Measurements from ENCODE around the gene RPL13A.

Gene RPL13A

DNA sequence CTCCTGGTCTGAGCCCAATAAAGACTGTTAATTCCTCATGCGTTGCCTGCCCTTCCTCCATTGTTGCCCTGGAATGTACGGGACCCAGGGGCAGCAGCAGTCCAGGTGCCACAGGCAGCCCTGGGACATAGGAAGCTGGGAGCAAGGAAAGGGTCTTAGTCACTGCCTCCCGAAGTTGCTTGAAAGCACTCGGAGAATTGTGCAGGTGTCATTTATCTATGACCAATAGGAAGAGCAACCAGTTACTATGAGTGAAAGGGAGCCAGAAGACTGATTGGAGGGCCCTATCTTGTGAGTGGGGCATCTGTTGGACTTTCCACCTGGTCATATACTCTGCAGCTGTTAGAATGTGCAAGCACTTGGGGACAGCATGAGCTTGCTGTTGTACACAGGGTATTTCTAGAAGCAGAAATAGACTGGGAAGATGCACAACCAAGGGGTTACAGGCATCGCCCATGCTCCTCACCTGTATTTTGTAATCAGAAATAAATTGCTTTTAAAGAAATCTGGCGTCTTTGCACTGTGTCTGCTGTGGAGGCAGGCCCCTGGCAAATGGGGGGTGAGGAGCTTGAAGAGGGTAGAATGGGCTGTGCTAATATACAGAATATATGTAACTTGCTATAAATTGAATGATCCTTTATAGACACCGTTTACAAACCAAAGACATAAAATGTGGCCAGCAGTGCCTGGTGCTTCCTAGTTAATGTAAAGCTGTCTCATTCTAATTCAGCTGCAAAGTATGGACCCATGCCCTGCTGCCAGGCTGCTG is 4.6 kb downstream of the RPL13A start:
- Mint-ChIP-seq H3K4me3 (peak overlapping the region; percentile 70), H3K27ac (ENCODE audit: low read depth) (peak overlapping the region; percentile 94), H3K9me3 (no peaks in the 10 kb centered on the region), H3K27me3 (no peaks in the 10 kb centered on the region), H3K36me3 (ENCODE audit: insufficient read depth) (peaks cover 88% of the 10 kb centered on the region), H3K4me1 (peaks cover 77% of the 10 kb centered on the region)
- no peak for ATAC-seq (replicated peaks; ENCODE audit: extremely low read depth, poor library complexity, severe bottlenecking)
- DNase-seq (ENCODE audit: low spot score in 2 of 2): no peak

DNA sequence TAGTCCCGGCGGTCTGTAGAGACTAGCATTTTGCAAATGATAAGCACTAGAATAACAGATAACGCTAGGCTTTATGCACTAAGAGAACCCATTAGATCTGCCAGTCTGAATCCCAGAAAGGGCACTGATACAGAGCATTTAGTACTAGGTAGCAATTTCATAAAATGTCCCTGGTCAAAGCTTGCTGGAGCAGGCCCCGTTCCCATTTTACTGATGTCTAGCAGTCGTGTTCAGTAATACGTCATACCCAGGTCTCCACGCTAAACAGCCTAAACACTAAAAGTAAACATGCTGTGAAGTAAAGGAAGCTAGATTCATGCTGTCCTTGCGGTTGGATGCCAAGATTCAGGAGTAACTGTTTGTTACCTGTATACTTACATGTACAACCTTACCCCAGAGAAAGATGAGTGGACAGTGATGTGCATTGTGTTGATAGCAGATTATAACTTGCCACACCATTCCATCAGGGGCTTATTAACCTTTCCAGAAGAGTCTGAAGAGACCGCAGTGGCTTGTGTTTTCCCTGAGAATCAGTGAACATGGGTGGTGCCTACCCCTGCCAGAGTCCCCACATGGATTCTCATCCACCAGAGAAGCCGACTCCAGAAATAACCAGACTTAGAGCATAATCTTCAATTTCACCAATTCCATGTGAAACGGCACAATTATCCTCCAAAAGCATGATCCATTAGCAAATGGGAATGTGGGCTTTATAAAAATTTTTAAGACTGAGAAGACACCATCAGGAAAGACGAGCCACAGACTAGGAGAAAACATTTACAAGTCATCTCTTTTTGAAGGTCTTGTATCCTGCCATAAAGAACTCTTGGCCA is 5.4 kb downstream of the RPL13A start:
- Mint-ChIP-seq H3K4me1 (peaks cover 77% of the 10 kb centered on the region), H3K4me3 (peak overlapping the region; percentile 70)

DNA sequence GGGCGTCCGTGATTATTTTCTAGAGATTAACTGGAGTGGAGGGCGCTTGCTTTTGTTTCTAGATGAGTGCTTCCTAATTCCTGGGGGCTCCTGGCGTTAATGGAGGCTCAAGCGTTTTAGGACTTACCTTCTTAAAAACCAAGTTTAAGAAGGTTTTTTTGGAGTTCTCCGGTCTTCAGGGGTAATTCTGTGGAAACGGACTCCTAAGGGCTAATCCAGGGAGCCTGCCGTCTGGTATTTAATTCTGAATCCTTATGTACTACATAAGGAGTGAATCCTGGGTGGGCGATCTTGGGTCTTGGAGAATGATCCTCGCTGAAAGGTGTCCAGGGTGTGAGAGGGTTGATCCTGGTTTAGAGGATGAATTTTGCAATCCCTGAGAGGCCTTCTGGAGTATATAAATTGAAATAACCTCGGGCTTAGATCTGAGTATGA is 9.2 kb downstream of the RPL13A start:
- Mint-ChIP-seq H3K4me1 (peaks cover 75% of the 10 kb centered on the region), H3K4me3 (peak overlapping the region; percentile 100), H3K27me3 (no peaks in the 10 kb centered on the region), H3K36me3 (ENCODE audit: insufficient read depth) (peaks cover 86% of the 10 kb centered on the region), H3K27ac (ENCODE audit: low read depth) (peak overlapping the region; percentile 98), H3K9me3 (no peaks in the 10 kb centered on the region)
- ATAC-seq (replicated peaks; ENCODE audit: extremely low read depth, poor library complexity, severe bottlenecking): no peak
- DNase-seq (ENCODE audit: low spot score in 2 of 2): no peak

More for the DNA sequence above, 5.4 kb downstream of the RPL13A start:
- no peaks in the 10 kb centered on the region for H3K27me3 Mint-ChIP-seq
- peaks cover 88% of the 10 kb centered on the region for H3K36me3 Mint-ChIP-seq (ENCODE audit: insufficient read depth)
- DNase-seq (ENCODE audit: low spot score in 2 of 2) (no peak), ATAC-seq (replicated peaks; ENCODE audit: extremely low read depth, poor library complexity, severe bottlenecking) (no peak)
- no peaks in the 10 kb centered on the region for H3K9me3 Mint-ChIP-seq
- H3K27ac Mint-ChIP-seq (ENCODE audit: low read depth): peak overlapping the region; percentile 94

DNA sequence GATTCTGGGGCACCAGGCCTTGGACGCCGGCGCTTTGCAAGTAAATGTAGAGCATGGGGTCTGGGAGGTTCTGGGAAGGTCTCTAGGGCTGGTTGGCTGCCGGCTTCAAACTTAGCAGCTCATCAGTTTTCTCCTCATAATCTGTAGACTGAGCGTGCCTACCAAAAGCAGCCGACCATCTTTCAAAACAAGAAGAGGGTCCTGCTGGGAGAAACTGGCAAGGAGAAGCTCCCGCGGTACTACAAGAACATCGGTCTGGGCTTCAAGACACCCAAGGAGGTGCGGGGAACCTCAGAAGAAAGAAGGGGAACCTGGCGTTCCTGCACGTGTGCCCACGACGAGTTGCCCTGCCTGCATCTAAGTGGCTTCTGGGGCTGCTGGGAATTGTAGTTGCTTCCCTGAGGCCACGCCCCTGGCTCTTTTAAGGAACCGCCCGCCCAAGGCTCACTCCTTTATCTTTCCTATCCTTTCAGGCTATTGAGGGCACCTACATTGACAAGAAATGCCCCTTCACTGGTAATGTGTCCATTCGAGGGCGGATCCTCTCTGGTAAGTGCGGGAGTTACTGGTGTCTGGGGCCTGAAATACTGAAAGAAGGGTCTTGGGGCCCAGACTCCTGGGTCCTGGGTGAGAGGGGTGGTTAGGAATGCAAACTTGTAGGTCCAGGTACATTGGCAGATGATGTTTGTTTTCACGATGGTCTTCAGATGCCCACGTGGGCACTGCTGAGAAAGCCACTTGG is 9.8 kb downstream of the RPL13A start:
- H3K4me3 Mint-ChIP-seq: peak overlapping the region; percentile 100
- H3K27me3 Mint-ChIP-seq: no peaks in the 10 kb centered on the region
- ATAC-seq (replicated peaks; ENCODE audit: extremely low read depth, poor library complexity, severe bottlenecking): no peak
- H3K4me1 Mint-ChIP-seq: peaks cover 75% of the 10 kb centered on the region
- no peaks in the 10 kb centered on the region for H3K9me3 Mint-ChIP-seq
- DNase-seq (ENCODE audit: low spot score in 2 of 2): peak in 1 of 2 donors; percentile 68
- H3K27ac Mint-ChIP-seq (ENCODE audit: low read depth): peak overlapping the region; percentile 98
- peaks cover 79% of the 10 kb centered on the region for H3K36me3 Mint-ChIP-seq (ENCODE audit: insufficient read depth)

DNA sequence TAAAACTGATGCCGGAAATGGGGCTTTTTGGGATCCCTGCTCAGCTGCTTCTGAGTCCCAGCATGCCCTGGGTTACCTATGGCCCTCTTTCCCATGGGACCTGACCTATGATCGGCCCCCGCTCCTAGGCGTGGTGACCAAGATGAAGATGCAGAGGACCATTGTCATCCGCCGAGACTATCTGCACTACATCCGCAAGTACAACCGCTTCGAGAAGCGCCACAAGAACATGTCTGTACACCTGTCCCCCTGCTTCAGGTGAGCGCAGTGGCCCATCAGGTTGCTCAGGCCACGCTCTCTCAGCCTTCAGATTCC is 10.3 kb downstream of the RPL13A start:
- peaks cover 77% of the 10 kb centered on the region for H3K36me3 Mint-ChIP-seq (ENCODE audit: insufficient read depth)
- H3K27ac Mint-ChIP-seq (ENCODE audit: low read depth): peak overlapping the region; percentile 98
- H3K4me1 Mint-ChIP-seq: peaks cover 75% of the 10 kb centered on the region
- H3K4me3 Mint-ChIP-seq: peak overlapping the region; percentile 100
- DNase-seq (ENCODE audit: low spot score in 2 of 2) (no peak), ATAC-seq (replicated peaks; ENCODE audit: extremely low read depth, poor library complexity, severe bottlenecking) (no peak)
- no peaks in the 10 kb centered on the region for H3K9me3 Mint-ChIP-seq
- H3K27me3 Mint-ChIP-seq: no peaks in the 10 kb centered on the region

DNA sequence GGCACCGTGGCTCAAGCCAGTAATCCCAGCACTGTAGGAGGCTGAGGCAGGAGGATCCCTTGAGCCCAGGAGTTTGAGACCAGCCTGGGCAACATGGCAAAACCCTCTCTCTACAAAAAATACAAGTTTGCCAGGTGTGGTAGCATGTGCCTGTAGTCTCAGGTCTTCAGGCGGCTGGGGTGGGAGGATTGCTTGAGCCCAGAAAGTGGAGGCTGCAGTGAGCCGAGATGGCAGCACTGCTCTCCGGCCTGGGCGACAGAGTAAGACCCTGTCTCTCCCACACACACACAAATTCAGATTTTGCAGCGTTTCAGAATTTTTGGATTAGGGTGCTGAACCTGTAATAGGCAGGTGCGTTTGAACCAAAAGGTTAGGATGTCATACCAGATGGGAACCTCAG is 11.1 kb downstream of the RPL13A start:
- H3K27ac Mint-ChIP-seq (ENCODE audit: low read depth): peak overlapping the region; percentile 98
- ATAC-seq (replicated peaks; ENCODE audit: extremely low read depth, poor library complexity, severe bottlenecking) (no peak), DNase-seq (ENCODE audit: low spot score in 2 of 2) (no peak)
- no peaks in the 10 kb centered on the region for H3K9me3 Mint-ChIP-seq
- no peaks in the 10 kb centered on the region for H3K27me3 Mint-ChIP-seq
- peak overlapping the region; percentile 100 for H3K4me3 Mint-ChIP-seq
- peaks cover 70% of the 10 kb centered on the region for H3K36me3 Mint-ChIP-seq (ENCODE audit: insufficient read depth)
- peaks cover 71% of the 10 kb centered on the region for H3K4me1 Mint-ChIP-seq

DNA sequence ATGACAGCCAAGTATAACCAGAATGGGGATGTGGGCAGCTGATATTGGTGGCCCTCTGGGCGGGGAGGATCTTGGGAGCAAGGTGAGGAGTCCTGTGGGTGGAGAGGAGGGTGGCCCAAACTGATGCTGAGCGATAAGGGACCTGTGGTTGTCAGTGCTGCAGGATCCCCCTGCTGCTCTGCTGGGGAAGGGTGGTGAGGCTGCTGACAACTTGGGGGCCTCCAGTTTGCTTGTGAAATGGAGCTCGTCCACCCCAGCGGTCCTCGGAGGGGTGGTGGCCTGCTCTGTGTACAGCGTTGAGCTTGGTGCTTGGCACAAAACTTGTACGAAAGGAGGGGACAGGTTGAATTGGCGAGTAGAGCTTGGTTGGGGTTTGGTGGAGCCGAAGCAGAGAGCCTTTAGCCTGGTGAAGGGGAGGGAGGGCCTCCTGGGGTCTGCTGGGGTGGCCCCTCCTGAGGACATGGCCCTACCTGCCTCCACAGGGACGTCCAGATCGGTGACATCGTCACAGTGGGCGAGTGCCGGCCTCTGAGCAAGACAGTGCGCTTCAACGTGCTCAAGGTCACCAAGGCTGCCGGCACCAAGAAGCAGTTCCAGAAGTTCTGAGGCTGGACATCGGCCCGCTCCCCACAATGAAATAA is 11.7 kb downstream of the RPL13A start:
- peak overlapping the region; percentile 98 for H3K27ac Mint-ChIP-seq (ENCODE audit: low read depth)
- H3K36me3 Mint-ChIP-seq (ENCODE audit: insufficient read depth): peaks cover 67% of the 10 kb centered on the region
- H3K4me1 Mint-ChIP-seq: peaks cover 68% of the 10 kb centered on the region
- DNase-seq (ENCODE audit: low spot score in 2 of 2): peak in 1 of 2 donors; percentile 39
- peak overlapping the region; percentile 100 for H3K4me3 Mint-ChIP-seq
- no peak for ATAC-seq (replicated peaks; ENCODE audit: extremely low read depth, poor library complexity, severe bottlenecking)
- H3K27me3 Mint-ChIP-seq: no peaks in the 10 kb centered on the region
- H3K9me3 Mint-ChIP-seq: no peaks in the 10 kb centered on the region

DNA sequence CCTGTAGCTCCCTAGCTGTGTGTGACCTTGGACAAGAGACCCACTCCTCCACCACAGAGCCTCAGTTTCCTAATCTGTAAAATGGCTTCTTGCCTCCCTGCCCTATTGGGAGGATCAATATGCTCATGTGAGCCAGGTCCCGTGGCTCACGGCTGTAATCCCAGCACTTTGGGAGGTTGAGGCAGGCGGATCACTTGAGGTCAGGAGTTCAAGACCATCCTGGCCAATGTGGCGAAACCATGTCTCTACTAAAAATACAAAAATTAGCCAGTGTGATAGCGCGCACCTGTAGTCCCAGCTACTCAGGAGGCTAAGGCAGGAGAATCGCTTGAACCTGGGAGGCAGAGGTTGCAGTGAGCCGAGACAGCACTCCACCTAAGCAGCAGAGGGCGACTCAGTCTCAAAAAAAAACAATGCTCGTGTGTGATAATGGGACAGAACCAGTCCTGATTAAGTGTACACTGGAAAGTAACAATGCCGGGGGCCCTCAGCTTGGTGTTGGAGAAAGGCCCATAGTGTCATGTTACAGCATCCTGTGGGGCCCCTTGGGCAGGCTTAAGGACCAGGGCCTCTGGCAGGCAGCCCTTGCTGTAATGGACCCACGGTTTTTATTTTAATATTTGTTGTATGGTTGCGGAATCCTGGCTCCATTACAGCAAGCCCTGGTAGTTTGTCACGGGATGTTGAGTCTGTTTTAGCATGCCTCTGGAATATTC is 15.6 kb downstream of the RPL13A start:
- Mint-ChIP-seq H3K36me3 (ENCODE audit: insufficient read depth) (peaks cover 38% of the 10 kb centered on the region), H3K27me3 (no peaks in the 10 kb centered on the region), H3K27ac (ENCODE audit: low read depth) (peak overlapping the region; percentile 98), H3K4me3 (no peak overlapping the region), H3K4me1 (peaks cover 56% of the 10 kb centered on the region), H3K9me3 (no peaks in the 10 kb centered on the region)
- ATAC-seq (replicated peaks; ENCODE audit: extremely low read depth, poor library complexity, severe bottlenecking) (no peak), DNase-seq (ENCODE audit: low spot score in 2 of 2) (peak in 1 of 2 donors; percentile 48)

DNA sequence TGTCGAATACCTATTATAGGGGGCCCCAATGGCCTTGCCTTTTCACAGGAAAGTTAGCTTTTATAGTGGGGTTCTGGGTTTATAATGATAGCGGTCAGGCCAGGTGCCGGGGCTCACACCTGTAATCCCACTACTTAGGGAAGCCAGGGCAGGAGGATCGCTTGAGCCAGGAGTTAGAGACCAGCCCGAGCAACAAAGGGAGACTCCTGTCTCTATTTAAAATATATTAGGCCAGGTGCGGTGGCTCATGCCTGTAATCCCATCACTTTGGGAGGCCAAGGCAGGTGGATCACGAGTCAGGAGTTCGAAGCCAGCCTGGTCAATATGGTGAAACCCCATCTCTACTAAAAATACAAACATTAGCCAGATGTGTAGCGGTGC is 16.2 kb downstream of the RPL13A start:
- H3K4me1 Mint-ChIP-seq: peaks cover 55% of the 10 kb centered on the region
- H3K9me3 Mint-ChIP-seq: no peaks in the 10 kb centered on the region
- no peaks in the 10 kb centered on the region for H3K27me3 Mint-ChIP-seq
- no peak overlapping the region for H3K27ac Mint-ChIP-seq (ENCODE audit: low read depth)
- H3K36me3 Mint-ChIP-seq (ENCODE audit: insufficient read depth): peaks cover 32% of the 10 kb centered on the region
- no peak overlapping the region for H3K4me3 Mint-ChIP-seq
- no peak for DNase-seq (ENCODE audit: low spot score in 2 of 2)
- no peak for ATAC-seq (replicated peaks; ENCODE audit: extremely low read depth, poor library complexity, severe bottlenecking)

DNA sequence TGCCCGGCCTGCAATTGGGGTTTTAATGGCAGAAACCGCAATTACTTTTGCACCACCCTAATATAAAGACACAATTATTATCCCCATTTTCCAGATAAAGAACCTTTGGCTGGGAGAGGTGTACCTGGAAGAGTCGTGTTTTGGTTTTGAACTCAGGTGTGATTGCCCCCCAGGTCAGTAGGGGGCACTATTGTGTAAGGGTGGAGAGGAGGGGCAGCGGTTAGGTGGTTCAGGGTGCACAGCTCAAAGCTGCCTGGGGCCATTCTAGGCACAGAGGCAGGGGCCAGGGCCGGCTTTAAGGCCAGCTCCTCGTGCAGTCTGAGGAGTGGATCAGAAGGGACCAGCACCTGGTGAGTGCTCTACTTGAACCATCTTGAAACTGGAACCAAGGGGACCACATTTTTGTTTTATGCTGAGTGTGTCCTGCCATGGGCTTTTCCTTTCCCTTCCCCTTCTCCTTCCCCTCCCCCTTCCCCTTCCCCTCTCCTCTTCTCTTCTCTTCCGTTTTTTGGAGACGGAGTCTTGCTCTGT is 19.2 kb downstream of the RPL13A start:
- H3K9me3 Mint-ChIP-seq: no peaks in the 10 kb centered on the region
- DNase-seq (ENCODE audit: low spot score in 2 of 2) (peak; percentile 65 to 67), ATAC-seq (replicated peaks; ENCODE audit: extremely low read depth, poor library complexity, severe bottlenecking) (peak; percentile 73)
- H3K4me1 Mint-ChIP-seq: peaks cover 34% of the 10 kb centered on the region
- H3K36me3 Mint-ChIP-seq (ENCODE audit: insufficient read depth): peaks cover 7% of the 10 kb centered on the region
- H3K4me3 Mint-ChIP-seq: no peak overlapping the region
- H3K27ac Mint-ChIP-seq (ENCODE audit: low read depth): peak overlapping the region; percentile 38
- no peaks in the 10 kb centered on the region for H3K27me3 Mint-ChIP-seq

DNA sequence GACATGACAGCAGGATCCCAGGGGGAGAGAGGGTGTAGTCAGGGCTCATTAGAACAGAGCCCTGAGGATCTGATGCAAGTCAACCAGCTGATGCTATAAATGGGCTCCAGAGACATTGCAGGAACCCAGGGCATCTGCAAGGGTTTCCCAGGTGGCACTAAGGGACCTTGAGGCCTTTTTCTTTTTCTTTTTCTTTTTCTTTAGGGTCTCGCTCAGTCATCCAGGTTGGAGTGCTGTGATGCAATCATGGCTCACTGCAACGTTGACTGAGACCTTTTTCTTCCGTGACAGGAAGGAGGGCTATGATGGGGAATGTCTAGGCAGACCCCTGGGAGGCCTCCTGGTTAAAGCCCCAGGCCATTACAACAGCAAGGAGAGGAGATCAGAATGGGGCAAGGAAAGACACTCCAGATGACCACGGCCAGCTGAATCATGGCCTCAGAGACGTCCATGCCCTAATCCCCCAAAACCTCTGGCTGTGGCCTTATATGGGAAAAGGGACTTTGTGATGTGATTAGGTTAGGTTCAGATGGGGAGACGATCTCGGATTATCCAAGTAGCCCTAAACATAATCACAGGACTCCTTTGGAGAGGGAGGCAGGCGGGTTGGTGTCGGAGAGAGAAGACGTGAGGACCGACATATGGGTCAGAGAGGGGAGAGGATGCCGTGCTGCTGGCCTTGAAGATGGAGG is 20.5 kb downstream of the RPL13A start:
- Mint-ChIP-seq H3K27me3 (no peaks in the 10 kb centered on the region), H3K4me1 (peaks cover 30% of the 10 kb centered on the region), H3K27ac (ENCODE audit: low read depth) (peak overlapping the region; percentile 45), H3K4me3 (no peak overlapping the region), H3K36me3 (ENCODE audit: insufficient read depth) (peaks cover 8% of the 10 kb centered on the region), H3K9me3 (no peaks in the 10 kb centered on the region)
- DNase-seq (ENCODE audit: low spot score in 2 of 2) (no peak), ATAC-seq (replicated peaks; ENCODE audit: extremely low read depth, poor library complexity, severe bottlenecking) (no peak)
